ENCODE data around the gene SLC49A3.

Gene SLC49A3

GRCh38 chr4:692771-693554, 4.0 kb upstream of the SLC49A3 start:
- no peak for DNase-seq (ENCODE audit: low spot score)
- no peak for TF ChIP-seq CTCF (IDR thresholded peaks at IDR 0.05; ENCODE audit: extremely low read depth, missing control alignments)

DNA sequence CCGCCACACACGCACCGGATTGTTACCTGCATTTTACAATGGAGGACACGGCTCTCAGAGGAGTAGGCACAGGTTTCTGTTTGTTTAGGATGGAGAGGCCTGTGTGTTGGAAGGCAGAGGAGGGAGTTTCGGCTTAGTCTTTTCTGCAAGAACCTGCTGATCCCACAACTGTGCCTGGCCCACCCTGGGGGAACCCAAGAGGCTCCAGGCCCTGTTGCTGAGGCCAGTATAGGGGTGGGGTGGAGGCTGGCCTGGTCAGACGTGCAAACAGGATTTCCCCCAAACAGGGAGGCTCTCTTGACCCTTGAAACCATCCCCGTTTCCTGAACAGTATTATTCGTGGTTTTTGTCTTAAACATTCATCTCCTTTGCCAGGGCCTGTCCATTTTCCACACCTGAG, 772 bp upstream of the SLC49A3 start:
- DNase-seq (ENCODE audit: low spot score), result no peak
- no peak for TF ChIP-seq CTCF (IDR thresholded peaks at IDR 0.05; ENCODE audit: extremely low read depth, missing control alignments)

DNA sequence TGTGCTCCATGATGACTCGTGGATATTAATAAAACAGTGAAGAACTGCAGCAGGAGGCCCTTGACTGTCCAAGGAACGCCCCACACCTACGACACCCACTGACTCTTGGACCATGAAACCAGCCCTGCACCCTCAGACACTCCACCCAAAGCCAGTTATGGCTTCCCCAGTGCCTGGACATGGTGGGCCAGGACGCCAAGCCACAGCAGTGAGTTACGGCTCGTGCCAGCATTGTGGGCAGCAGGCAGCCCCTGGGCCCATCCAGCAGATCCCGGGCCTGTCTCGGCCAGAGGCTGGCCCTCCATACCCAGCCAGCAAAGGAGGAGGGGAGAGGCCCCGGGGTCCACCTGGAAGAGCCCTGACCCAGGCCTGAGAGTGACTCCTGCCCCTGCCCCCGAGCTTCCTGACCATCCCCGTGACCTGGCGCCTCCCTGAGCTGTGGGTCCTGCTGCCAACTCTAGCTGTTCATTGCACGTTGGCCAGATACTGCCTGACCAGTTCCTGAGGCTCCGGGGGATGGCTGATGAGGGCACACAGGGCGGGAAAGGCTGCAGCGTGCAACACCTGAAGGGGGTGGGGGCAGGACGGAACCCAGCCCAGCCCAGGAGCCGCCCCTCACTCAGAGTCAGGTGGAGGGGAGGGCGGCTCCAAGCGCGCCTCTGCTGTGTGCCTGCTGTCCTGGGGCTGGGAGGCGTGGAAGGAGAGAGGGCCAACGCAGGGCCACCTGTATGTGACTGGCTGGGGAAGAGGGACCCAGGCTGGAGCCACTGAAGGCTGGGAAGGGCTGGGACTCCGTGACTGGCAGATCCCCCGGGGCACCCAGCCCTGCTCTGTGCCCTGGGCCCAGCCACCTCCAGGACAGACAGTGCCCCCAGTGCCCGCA, 739 bp downstream of the SLC49A3 start:
- TF ChIP-seq CTCF (IDR thresholded peaks at IDR 0.05; ENCODE audit: extremely low read depth, missing control alignments), result no peak
- DNase-seq (ENCODE audit: low spot score), result no peak

DNA sequence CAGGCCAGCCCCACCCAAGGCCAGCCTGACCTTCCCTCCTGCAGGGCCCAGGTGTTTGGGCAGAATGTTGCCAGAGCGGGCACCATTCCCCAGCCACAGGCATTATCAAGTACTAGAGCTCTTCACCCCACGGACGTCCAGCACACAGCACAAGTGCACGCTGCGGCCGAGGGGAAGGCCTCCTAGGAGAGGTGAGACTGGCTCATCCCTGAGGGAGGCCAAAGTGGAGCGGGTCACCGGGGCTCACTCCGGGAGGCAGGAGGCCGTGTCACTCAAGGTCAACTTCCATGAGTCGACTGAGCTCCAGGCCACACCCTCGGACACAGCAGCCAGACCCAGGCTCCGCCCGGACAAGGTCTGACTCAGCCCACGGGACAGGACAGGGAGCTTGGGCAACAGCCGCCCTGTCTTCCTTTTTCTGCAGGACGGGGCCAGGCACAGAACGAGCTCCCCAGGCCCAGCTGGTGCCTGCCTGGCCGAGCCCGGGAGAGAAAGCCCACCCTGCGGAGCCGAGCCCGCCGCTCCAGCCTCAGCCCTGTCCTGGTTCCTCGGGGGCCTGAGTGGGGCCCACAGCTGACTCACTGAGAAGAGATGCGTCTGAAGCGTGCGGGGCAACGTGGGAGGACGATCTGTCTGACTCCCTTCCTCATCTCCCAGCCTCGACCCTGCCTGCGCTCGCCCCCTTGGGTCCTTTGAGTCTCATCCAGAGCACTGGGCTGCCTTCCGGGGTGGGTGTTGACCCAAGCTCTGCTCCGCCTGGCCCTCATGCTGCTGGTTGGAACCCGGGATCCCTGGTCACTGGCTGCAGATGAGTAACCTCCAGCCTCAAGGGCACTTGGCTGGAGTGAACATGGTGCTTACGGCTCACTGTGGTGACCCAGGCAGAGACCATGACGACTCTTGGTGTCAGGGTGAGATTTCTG, 1.6 kb downstream of the SLC49A3 start:
- no peak for TF ChIP-seq CTCF (IDR thresholded peaks at IDR 0.05; ENCODE audit: extremely low read depth, missing control alignments)
- DNase-seq (ENCODE audit: low spot score), result no peak

GRCh38 chr4:686413-687040, 2.4 kb downstream of the SLC49A3 start:
- no peak for DNase-seq (ENCODE audit: low spot score)
- TF ChIP-seq CTCF (IDR thresholded peaks at IDR 0.05; ENCODE audit: extremely low read depth, missing control alignments), result no peak

DNA sequence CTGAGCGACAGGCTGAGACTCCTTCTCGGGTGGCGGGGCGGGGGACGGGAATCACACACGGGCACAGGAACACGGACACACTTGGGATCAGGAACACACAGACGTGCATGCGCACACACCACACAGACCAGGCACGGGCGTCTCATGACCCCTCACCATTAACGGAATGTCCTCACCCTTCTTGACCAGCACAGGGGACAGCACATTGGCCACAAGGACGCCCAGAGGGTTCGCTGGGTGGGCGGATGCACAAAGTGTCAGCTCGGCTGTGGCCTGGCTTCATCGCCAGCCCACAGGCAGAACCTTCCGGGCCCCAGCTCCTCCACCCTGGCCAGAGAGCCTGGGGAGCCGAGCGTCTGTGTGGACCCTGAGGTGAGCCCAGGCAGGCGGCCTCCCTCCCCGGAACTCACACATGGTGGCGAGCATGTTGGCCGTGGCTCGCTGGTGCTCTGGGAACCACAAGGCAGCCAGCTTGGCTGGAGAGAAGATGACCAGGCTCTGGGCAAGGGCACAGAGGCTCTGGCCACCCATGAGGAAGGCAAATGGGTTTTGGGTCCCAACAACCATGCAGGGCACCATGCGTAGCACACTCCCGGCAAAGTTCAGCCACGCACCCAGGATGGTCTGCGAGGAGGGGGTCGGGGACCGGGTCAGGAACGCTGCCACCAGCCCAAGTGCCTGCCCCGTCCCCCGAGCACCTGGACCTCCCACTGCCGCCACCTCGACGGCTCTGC, 3.1 kb downstream of the SLC49A3 start:
- DNase-seq (ENCODE audit: low spot score), result no peak
- no peak for TF ChIP-seq CTCF (IDR thresholded peaks at IDR 0.05; ENCODE audit: extremely low read depth, missing control alignments)
